Measurements from ENCODE around the gene DNAI4.

The DNAI4 gene

DNA sequence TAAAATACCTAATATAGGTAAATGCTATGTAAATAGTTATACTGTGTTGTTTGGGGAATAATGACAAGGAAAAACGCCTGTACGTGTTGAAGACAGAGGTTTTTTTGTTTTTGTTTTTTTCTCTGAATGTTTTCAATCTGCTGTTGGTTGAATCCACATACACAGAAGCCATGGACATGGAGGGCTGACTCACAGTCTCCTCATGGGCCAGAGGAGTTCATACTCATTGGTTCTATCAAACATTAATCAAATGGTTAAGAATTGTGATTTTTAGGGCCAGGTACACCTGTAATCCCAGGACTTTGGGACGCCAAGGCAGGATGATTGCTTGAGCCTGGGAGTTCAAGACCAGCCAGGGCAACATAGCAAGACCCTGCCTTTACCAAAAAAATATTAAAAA is 20.7 kb upstream of the DNAI4 start:
- H3K27ac ChIP-seq = no peak overlapping the region
- no peak for TF ChIP-seq ZFX (IDR thresholded peaks at IDR 0.05)
- TF ChIP-seq, protein P1, sequence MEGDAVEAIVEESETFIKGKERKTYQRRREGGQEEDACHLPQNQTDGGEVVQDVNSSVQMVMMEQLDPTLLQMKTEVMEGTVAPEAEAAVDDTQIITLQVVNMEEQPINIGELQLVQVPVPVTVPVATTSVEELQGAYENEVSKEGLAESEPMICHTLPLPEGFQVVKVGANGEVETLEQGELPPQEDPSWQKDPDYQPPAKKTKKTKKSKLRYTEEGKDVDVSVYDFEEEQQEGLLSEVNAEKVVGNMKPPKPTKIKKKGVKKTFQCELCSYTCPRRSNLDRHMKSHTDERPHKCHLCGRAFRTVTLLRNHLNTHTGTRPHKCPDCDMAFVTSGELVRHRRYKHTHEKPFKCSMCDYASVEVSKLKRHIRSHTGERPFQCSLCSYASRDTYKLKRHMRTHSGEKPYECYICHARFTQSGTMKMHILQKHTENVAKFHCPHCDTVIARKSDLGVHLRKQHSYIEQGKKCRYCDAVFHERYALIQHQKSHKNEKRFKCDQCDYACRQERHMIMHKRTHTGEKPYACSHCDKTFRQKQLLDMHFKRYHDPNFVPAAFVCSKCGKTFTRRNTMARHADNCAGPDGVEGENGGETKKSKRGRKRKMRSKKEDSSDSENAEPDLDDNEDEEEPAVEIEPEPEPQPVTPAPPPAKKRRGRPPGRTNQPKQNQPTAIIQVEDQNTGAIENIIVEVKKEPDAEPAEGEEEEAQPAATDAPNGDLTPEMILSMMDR (conservative IDR thresholded peaks at IDR 0.05) = no peak

GRCh38 chr1:66944330-66945274 is 19.9 kb upstream of the DNAI4 start:
- no peak overlapping the region for H3K27ac ChIP-seq
- TF ChIP-seq ZFX (IDR thresholded peaks at IDR 0.05) = no peak
- TF ChIP-seq, protein P1 (conservative IDR thresholded peaks at IDR 0.05) = no peak

GRCh38 chr1:66943361-66943969 is 18.8 kb upstream of the DNAI4 start:
- TF ChIP-seq, protein P1 (conservative IDR thresholded peaks at IDR 0.05) = no peak
- no peak for TF ChIP-seq ZFX (IDR thresholded peaks at IDR 0.05)
- H3K27ac ChIP-seq = no peak overlapping the region

DNA sequence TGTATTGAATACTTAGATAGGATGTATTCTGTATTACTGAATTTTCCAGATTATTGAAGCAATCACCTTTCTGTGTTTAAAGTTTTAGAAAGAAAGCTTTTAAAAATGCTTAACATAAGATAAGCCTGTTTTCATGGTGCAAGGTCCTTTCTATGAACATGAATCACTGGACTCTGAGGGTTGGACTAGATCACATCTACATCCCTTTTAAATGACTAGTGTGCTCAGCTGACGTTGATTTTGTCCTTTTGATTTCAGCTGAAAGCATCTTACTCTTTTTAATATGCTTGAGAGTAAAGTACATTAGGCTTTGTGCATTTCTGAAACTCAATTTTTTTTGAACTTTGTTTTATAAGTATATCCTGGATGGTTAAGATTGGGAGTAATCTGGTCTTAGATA is 16.3 kb upstream of the DNAI4 start:
- H3K27ac ChIP-seq = no peak overlapping the region
- TF ChIP-seq ZFX (IDR thresholded peaks at IDR 0.05) = no peak
- TF ChIP-seq, protein P1 (conservative IDR thresholded peaks at IDR 0.05) = no peak

DNA sequence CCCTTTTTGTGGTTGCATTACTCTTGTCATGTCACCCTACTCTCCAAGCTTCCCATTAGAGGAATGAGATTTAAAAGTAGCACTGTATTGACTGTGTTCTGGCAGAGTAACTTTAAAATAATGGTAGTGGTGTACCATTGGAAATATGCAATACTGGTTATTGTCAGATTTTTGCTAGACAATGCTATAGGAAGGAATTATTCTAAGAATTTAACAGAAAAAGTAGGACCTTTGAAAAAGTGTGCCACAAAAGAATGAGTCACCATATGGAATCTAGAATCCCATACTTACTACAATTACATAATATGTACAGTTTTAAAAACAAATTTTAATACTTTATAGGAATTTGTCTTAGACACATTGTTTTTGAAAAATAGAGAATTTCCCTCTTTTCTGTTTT is 14.0 kb upstream of the DNAI4 start:
- no peak overlapping the region for H3K27ac ChIP-seq

DNA sequence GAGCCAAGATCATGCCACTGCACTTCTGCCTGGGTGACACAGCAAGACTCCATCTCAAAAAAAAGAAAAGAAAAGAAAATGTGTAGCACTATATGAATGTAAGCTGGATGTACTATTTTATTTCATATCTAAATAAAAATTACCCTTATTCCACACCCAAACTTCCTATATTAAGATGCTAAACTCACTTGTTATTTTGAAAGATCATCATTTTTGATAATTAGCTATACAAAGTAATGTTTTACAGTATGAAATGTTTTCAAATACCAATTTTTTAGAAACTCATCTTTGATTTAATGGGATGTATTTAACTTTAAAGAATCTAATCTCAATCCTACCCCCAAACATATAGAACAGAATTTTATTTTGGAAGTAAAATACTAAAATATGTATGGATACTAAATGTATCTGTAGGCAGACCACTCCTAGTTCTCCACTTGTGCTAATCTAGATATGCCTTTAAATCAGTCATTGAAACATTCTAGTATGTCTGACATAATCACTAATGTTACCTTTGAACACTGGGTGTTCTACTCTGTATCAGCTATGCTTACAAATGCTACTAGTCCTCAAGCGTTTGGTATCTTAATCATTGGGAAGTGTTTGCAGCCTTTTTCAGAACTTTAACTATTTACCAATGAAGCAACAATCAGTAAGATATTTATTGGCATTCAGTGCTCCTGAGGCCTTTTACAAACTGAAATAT is 13.0 kb upstream of the DNAI4 start:
- no peak overlapping the region for H3K27ac ChIP-seq

More for the DNA sequence above, 14.0 kb upstream of the DNAI4 start:
- TF ChIP-seq, protein P1 (conservative IDR thresholded peaks at IDR 0.05) = no peak
- no peak for TF ChIP-seq ZFX (IDR thresholded peaks at IDR 0.05)

More for the DNA sequence above, 13.0 kb upstream of the DNAI4 start:
- TF ChIP-seq, protein P1 (conservative IDR thresholded peaks at IDR 0.05) = no peak
- TF ChIP-seq ZFX (IDR thresholded peaks at IDR 0.05) = no peak

Measured in C4-2B (cell line).